Measurements from ENCODE around the gene BCAS3.

BCAS3 gene

DNA sequence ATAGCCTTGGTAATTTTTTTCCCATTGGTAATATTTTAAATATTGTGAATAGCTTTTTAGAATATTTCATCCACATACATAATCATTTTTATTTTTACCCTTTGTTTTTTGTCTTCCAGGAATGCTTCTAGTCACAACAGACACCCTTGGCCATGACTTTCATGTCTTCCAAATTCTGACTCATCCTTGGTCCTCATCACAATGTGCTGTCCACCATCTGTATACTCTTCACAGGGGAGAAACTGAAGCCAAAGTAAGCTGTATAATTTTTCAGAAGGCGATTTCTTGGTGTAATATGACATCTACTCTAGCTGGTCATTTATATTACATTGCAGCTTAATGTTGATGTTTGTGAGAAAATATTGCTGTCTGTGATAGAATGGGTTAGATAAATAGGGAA, 269.4 kb downstream of the BCAS3 start:
- TF ChIP-seq, protein P1, sequence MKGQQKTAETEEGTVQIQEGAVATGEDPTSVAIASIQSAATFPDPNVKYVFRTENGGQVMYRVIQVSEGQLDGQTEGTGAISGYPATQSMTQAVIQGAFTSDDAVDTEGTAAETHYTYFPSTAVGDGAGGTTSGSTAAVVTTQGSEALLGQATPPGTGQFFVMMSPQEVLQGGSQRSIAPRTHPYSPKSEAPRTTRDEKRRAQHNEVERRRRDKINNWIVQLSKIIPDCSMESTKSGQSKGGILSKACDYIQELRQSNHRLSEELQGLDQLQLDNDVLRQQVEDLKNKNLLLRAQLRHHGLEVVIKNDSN (IDR thresholded peaks at IDR 0.05): no peak
- TF ChIP-seq NFIC (IDR thresholded peaks at IDR 0.05) (no peak), CREB1 (IDR thresholded peaks at IDR 0.05; ENCODE audit: low read depth) (no peak), TEAD4 (IDR thresholded peaks at IDR 0.05) (no peak), FOXM1 (IDR thresholded peaks at IDR 0.05; ENCODE audit: borderline replicate concordance, low read depth) (no peak)

DNA sequence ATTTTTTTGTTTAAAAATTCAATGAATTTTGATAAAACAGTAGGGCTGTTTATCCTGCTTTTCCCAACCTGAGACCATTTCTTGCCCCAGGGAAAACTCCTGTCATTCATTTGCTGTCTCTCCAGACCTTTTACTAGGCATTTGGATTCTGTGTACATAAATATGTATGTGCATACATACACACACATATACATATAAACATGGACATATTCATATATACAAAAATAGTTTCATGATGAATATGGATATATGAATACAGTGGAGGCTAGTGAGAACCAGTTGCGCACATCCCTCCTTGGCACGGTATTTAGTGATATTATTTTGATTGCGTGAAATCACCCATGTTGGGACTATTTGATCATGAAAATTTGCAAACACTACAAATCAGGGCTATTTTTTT, 269.9 kb downstream of the BCAS3 start:
- TF ChIP-seq CREB1 (IDR thresholded peaks at IDR 0.05; ENCODE audit: low read depth) (no peak), EP300 (IDR thresholded peaks at IDR 0.05; ENCODE audit: borderline replicate concordance) (no peak), EGR1 (IDR thresholded peaks at IDR 0.05) (no peak), NFIC (IDR thresholded peaks at IDR 0.05) (no peak), CEBPB (IDR thresholded peaks at IDR 0.05) (no peak), TCF12 (IDR thresholded peaks at IDR 0.05; ENCODE audit: low read depth) (no peak), FOXM1 (IDR thresholded peaks at IDR 0.05; ENCODE audit: borderline replicate concordance, low read depth) (no peak), YY1 (IDR thresholded peaks at IDR 0.05; ENCODE audit: low read depth) (no peak)
- TF ChIP-seq, protein P1 (IDR thresholded peaks at IDR 0.05): no peak

DNA sequence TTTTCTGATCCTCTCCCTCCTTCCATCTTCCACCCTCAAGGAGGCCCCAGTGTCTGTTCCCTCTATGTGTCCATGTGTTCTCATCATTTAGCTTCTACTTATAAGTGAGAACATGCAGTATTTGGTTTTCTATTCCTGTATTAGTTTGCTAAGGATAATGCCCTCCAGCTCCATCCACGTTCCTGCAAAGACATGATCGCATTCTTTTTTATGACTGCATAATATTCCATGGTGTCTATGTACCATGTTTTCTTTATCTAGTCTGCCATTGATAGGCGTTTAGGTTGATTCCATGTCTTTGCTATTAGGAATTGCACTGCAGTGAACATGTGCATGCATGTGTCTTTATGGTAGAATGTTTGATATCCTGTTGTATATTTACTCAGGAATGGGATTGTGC, 275.1 kb downstream of the BCAS3 start:
- TF ChIP-seq FOXM1 (IDR thresholded peaks at IDR 0.05; ENCODE audit: borderline replicate concordance, low read depth) (no peak), TAF1 (IDR thresholded peaks at IDR 0.05; ENCODE audit: low read depth) (no peak), EP300 (IDR thresholded peaks at IDR 0.05; ENCODE audit: borderline replicate concordance) (no peak), NFIC (IDR thresholded peaks at IDR 0.05) (no peak), RAD21 (IDR thresholded peaks at IDR 0.05; ENCODE audit: low read depth) (no peak), ZBTB7A (IDR thresholded peaks at IDR 0.05; ENCODE audit: low read depth) (no peak), TCF12 (IDR thresholded peaks at IDR 0.05; ENCODE audit: low read depth) (no peak), YY1 (IDR thresholded peaks at IDR 0.05; ENCODE audit: low read depth) (no peak), TEAD4 (IDR thresholded peaks at IDR 0.05) (no peak), CREB1 (IDR thresholded peaks at IDR 0.05; ENCODE audit: low read depth) (no peak), EGR1 (IDR thresholded peaks at IDR 0.05) (no peak), CEBPB (IDR thresholded peaks at IDR 0.05) (no peak)
- TF ChIP-seq, protein P2, sequence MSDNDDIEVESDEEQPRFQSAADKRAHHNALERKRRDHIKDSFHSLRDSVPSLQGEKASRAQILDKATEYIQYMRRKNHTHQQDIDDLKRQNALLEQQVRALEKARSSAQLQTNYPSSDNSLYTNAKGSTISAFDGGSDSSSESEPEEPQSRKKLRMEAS (IDR thresholded peaks at IDR 0.05): no peak
- TF ChIP-seq, protein P3, sequence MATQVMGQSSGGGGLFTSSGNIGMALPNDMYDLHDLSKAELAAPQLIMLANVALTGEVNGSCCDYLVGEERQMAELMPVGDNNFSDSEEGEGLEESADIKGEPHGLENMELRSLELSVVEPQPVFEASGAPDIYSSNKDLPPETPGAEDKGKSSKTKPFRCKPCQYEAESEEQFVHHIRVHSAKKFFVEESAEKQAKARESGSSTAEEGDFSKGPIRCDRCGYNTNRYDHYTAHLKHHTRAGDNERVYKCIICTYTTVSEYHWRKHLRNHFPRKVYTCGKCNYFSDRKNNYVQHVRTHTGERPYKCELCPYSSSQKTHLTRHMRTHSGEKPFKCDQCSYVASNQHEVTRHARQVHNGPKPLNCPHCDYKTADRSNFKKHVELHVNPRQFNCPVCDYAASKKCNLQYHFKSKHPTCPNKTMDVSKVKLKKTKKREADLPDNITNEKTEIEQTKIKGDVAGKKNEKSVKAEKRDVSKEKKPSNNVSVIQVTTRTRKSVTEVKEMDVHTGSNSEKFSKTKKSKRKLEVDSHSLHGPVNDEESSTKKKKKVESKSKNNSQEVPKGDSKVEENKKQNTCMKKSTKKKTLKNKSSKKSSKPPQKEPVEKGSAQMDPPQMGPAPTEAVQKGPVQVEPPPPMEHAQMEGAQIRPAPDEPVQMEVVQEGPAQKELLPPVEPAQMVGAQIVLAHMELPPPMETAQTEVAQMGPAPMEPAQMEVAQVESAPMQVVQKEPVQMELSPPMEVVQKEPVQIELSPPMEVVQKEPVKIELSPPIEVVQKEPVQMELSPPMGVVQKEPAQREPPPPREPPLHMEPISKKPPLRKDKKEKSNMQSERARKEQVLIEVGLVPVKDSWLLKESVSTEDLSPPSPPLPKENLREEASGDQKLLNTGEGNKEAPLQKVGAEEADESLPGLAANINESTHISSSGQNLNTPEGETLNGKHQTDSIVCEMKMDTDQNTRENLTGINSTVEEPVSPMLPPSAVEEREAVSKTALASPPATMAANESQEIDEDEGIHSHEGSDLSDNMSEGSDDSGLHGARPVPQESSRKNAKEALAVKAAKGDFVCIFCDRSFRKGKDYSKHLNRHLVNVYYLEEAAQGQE (IDR thresholded peaks at IDR 0.05; ENCODE audit: low read depth): no peak
- TF ChIP-seq, protein P1 (IDR thresholded peaks at IDR 0.05): no peak

DNA sequence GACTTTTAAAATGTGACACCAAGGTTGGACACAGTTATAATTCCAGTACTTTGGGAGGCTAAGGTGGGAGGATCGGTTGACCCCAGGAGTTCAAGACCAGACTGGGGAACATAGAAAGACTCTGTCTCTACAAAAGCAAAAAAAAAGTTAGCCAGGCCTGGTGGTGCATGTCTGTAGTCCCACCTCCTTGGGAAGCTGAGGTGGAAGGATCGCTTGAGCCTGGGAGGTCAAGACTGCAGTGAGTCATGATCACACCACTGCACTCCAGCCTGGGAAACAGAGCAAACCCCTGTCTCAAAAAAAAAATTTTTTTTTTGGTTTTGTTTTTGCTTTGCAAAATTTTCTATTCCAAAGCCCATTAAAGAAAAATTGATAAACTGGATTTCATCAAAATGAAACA, 281.4 kb downstream of the BCAS3 start:
- no peak for TF ChIP-seq TCF12 (IDR thresholded peaks at IDR 0.05; ENCODE audit: low read depth)
- TF ChIP-seq, protein P2 (IDR thresholded peaks at IDR 0.05): no peak
- TF ChIP-seq, protein P3 (IDR thresholded peaks at IDR 0.05; ENCODE audit: low read depth): no peak

DNA sequence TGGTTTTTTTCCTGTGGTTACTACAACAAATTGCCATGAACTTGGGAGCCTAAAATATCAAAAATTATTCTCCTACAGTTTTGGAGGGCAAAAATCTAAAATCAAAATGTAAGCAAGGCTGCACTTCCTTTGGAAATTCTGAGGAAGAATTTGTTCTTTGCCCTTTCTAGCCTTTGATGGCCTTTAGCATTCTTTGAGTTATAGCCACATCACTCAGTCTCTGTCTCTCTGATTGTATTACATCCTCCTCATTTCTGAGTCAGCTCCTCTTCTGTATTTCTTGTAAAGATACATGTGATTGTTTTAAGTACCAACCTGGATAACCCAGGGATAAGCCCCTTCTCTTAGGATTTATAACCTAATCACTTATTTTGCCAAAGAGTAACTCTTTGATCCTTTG, 282.0 kb downstream of the BCAS3 start:
- TF ChIP-seq ZBTB7A (IDR thresholded peaks at IDR 0.05; ENCODE audit: low read depth) (no peak), TAF1 (IDR thresholded peaks at IDR 0.05; ENCODE audit: low read depth) (no peak)

DNA sequence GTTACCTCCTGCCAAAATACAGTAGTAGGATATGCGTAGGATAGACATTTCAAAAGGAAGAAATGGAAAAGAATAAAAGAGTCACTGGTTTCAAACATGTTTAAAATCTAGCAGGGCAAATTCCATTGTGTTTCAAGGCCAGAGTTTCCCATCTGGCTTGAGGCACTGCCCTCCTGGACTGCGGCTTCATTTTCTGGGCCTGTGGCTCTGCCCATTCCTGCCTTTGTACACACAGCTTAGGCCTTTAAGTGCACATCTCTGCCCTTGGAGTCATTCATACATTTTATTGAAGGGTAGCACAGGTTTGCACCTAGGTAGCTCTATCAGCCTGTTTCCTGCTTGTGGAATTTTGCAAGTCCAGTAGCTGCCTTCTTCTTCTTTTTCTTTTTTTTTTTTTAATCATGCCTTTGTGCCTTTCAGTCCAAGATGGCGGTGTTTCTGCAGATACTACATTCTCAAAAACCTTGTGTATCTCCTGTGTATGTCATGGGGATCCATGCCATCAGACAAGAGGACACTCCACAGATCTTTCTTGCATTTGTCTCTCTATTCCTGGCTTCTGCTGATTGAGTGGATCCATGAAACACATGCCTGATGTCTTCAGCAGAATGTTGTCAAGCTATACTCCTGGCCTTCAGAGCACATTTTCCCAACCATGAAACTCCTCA, 282.9 kb downstream of the BCAS3 start:
- TF ChIP-seq NFIC (IDR thresholded peaks at IDR 0.05) (no peak), EP300 (IDR thresholded peaks at IDR 0.05; ENCODE audit: borderline replicate concordance) (no peak), EGR1 (IDR thresholded peaks at IDR 0.05) (no peak), FOXM1 (IDR thresholded peaks at IDR 0.05; ENCODE audit: borderline replicate concordance, low read depth) (no peak), RAD21 (IDR thresholded peaks at IDR 0.05; ENCODE audit: low read depth) (no peak), ZBTB7A (IDR thresholded peaks at IDR 0.05; ENCODE audit: low read depth) (no peak), TEAD4 (IDR thresholded peaks at IDR 0.05) (no peak), YY1 (IDR thresholded peaks at IDR 0.05; ENCODE audit: low read depth) (no peak)
- TF ChIP-seq, protein P1 (IDR thresholded peaks at IDR 0.05): no peak
- TF ChIP-seq, protein P2 (IDR thresholded peaks at IDR 0.05): no peak
- TF ChIP-seq, protein P3 (IDR thresholded peaks at IDR 0.05; ENCODE audit: low read depth): no peak

Data from Ishikawa (cell line).